Measurements from ENCODE around the gene DEFB108B.
A peak's percentile ranks its signal among the peaks of the same experiment; 100 is the strongest.
"Not testable (repeated sequence)": the region's sequence is repeated elsewhere in the genome, so short reads cannot be mapped to it uniquely, and the experiment has no call there.

Gene DEFB108B, protein sequence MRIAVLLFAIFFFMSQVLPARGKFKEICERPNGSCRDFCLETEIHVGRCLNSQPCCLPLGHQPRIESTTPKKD
- 0 to 0.03 (median 0) reads per million in 18 experiments for total RNA-seq

DNA sequence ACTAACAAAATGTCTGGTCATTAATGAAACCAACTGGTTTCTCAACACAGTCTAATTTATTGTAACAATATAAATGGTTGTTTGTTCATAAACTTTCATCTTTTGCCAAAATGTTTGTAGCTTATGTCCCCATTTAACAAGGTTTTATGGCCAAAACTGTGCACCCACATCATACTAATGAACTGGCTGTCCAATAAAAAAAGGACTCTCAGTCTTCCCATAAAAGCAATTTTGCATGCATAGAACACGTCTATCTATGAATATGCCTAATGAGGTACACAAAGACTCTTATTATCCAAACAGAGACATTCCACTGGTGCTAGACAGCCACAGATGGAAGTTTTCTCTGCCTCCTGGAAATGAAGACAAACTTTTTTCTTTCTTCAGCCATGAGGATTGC lies at the start of gene DEFB108B:
Gene DEFB108B (plus strand): TSS at position 390 of the 400 bp plus-strand sequence. CDS start 0 bp downstream, at position 390.
- DNase-seq = not testable (repeated sequence)

DNA sequence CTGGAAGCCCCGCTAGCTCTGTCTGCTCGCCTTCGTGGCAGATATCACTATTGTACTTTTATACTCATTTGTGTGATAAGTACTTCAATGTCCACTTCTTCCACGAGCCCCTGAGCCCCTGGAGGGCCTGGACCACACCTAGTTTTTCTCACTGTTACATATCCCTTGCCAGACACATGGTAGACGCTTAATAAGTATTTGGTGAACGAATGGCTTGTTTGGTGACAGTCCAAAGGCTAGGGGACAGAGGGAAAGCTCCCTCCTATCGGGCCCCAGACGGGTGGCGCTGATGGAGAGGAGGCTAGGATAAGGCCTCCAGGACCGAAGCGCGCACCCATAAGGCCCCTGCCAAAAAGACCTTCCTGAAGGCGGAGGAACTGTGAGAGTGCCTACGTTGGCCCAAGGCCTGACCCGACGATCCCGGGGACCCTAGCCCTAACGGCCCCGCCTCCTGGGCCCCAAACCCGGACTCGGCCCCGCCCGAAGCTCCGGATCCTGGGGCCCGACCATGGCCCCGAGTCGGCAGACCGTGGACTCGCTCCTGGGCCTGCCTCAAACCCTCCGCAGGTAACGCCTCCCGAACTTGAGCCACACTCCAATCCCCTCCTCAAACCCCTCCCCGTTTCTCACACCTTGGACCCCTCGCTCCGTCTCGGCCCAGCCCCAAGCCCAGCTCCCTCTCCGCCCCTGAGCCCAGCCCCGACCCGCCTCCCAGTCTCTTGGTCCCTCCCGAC lies 46.7 kb upstream of the DEFB108B start:
- peak; percentile 56 to 63 for DNase-seq

DNA sequence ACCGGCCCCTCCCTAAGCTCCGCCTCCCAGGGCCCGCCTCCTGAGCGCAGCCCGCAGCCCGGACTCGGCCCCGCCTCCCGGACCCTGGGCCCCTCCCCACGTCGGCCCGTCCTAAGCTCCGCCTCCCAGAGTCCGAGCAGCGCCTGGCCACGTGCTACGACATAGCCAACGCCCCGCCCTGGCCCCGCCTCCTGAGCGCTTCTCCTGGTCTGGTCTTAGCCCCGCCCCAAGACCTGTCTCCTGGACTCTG lies 46.2 kb upstream of the DEFB108B start:
- peak in 1 of 2 donors; percentile 99 for DNase-seq

DNA sequence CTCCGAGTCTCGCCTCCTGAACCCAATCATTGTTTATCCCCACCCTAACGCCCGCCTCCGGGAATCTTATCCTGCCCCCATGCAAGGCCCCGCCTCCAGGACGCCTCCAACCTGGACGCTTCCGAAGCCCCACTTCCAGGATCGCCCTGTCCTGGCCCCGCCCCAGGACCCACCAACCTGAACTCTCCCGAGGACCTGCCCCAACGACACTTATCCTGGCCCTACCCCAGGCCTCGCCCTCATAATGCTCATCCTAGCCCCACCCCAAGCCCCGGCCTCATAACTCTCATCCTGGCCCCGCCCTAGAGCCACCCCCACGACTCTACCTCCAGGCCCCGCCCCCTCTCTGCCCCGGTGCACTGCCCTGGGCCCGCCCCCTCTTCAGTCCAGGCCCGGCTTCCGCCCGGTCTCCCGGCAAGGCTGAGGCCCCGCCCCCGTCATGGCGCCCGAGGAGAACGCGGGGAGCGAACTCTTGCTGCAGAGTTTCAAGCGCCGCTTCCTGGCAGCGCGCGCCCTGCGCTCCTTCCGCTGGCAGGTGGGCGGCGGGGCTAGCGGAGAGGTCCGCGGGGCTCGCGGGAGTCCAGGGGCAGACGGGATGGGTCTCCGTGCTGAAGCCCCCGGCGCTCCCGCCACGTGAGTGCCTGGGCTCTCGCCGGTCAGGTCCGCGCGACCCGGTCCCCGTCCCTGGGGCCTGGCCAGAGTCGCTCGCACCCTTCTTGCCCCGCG lies 45.7 kb upstream of the DEFB108B start:
- peak; percentile 95 to 99 for DNase-seq

DNA sequence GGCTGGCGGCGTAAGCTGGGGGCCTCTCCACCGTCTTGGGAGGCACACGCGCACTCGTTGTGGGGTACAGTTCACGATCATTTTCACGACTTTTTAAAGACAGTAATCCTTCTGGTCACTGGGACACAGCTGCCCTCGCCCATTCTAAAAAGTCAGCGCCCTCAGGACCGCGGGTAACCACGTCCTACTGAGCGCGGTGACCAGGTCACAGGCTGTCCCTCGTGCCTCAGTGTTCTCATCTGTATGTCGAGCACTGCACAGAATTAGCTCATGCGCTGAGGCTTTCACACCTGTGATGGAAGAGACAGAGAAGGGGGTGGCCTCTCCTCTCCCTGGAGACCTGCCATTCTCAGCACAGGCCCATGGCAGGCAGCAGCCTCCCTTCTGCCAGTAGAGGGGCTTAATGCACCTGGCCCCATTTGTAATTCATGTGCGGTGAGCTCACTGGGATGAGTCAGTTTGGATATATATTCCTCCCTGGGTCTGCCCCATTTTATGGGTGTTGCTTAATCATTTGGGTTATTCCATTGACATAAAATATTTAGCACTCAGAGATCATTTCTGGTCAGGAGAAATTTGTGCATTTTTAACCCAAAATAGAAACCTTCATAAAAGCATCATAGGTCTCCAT lies 45.1 kb upstream of the DEFB108B start:
- peak; percentile 3 to 4 for DNase-seq

DNA sequence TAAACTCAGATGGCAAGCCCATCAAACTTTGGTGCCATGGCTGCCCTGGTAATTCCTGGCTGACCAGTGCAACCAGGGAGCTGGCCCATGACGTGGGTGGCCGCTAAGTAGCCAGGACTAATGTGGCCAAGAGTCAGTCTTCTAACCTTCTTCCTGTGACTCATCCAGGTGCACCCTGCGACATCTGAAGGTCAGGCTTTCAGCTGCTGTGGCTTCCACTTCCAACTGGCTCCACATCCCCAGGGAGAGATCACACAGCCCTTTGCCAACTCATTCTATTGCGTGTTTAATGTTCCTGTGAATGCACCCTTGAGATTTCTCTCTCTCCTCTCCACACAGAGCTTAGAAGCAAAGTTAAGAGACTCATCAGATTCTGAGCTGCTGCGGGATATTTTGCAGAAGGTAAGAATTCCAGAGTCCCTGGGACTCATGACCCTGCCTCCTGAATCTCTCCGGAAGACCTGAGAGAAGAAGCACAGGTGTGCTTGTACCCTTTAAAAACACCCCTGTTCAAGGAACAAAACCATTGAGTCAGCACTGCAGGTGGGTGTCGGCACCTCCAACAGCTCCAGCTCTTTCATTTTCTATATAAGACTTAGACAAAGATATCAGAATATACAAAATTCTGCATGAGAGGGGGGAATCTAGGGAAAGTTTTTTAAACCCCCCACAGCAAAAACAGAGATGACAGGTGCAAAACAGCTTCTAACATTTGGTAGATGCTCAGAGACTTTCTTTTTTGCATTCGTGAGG lies 43.4 kb upstream of the DEFB108B start:
- not testable (repeated sequence) for DNase-seq

DNA sequence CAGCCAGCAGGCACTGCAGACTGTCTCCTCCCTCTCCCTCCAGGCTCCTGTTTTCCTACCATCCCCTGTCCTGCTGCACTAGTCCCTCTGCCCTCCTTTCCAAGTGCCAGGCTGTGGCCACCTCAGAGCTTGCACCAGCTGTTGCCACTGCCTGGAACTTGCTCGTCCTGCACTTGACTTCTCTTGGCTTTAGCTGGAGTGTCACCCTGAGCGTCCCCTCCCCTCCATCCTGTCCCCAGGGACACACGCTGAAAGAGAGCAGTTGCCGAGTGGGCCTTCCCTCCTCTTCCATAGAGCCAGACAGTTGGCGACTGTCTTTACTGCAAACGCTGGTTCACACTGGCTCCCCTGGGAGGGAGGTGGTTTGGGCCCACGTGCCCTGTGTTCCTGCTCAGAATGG lies 41.9 kb upstream of the DEFB108B start:
- DNase-seq = not testable (repeated sequence)

DNA sequence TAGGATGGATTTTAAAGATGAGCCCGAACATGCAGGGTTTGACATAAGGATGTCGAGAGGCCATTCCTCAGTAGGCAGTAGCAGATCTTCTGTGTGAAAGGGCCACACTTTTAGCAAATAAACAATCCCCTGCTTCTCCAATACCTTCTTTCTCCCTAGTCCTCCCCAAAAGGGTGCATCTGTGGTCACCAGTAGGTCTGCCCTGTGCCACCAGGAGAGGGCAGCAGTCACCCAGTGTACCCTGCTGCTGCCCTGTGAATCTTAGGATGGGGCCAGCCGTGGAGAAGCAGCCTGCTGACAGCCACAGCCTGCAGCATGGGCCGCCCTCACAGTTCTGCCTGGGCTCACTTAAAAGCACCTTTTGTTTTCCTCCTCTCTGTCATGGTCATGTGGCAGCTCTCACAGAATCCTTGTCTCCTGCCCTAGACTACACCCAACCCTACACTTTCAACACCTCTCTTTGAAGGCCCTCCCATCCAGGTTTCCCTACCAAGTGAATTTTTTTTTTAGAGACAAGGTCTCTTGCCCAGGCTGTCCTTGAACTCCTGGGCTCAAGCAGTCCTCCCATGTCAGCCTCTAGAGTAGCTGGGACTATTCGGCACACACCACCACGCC lies 40.3 kb upstream of the DEFB108B start:
- DNase-seq = peak; percentile 7 to 21

DNA sequence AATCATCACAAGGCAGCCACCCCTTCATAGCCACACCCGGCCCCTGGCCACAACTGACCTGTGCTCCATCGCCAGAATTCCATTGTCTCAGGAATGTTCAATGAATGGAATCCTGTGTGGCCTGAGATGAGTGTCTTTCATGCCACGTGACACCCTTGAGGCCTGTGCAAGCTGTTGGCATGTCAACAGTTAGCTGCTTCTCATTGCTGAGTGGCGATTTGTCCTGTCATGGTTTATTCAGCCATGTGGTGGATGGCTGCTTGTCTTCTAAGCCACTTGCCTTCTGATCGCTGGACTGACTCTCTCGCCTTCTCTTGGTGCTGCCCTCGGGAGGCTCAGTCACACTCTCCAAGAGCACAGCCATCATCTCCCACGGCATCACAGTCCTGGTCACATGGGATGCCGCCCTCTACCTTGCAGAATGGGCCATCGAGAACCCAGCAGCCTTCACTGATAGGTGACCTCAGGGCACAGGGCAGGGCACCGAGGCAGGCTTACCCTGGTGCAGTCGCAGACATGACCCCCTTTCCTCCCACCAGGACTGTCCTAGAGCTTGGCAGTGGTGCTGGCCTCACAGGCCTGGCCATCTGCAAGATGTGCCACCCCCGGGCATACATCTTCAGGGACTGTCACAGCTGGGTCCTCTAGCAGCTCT lies 38.5 kb upstream of the DEFB108B start:
- DNase-seq = not testable (repeated sequence)

DNA sequence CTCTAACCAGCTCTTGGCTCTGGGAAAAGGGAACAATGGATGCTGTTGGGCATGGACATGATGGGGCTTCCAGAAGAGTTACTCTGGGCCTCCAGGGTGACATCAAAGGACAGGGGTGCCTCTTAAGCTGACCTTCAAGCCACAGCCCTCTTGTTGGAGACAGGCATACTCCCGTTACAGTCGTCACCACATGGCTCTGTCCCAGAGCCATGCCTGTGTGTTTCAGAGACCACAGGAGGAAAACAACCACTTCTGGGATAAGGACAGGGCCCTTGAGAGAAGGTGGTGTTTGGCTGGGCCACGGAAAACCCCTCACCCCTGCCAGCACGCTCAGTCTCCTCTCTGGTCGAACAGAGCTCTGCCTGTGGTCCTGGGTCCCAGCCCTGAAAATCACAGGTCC lies 37.8 kb upstream of the DEFB108B start:
- not testable (repeated sequence) for DNase-seq

DNA sequence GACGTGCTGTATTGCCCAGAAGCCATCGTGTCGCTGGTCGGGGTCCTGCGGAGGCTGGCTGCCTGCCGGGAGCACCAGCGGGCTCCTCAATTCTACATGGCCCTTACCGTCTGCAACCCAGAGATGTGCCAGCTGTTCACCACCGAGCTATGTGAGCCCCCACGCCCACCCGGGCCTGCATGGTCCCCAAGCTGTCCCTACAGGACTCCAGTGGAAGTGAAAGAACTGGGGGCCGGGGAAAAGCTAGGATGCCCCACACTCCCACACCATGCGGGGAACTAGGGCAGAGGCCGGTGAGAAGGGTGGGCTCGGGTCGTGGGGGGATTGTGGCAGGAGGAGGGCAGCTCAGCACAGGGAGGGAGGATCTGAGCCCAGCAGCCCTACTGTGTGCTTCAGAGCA lies 37.0 kb upstream of the DEFB108B start:
- not testable (repeated sequence) for DNase-seq

DNA sequence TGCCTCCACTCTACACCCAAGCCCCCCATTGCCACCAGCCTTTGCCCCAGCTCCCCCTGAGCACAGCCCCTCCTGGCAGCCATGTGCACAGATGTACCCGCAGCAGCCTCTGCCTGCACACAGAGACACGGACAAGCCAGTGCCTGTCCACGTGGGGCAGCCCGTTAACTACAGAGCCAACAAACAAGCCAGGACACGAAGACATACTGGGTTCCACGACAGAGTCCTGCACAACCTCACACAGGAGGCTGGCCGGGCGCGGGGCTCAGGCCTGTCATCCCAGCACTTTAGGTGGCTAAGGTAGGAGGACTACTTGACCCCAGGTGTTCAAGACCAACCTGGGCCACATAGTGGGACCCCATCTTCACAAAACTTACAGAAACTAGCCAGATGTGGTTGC lies 36.2 kb upstream of the DEFB108B start:
- not testable (repeated sequence) for DNase-seq

DNA sequence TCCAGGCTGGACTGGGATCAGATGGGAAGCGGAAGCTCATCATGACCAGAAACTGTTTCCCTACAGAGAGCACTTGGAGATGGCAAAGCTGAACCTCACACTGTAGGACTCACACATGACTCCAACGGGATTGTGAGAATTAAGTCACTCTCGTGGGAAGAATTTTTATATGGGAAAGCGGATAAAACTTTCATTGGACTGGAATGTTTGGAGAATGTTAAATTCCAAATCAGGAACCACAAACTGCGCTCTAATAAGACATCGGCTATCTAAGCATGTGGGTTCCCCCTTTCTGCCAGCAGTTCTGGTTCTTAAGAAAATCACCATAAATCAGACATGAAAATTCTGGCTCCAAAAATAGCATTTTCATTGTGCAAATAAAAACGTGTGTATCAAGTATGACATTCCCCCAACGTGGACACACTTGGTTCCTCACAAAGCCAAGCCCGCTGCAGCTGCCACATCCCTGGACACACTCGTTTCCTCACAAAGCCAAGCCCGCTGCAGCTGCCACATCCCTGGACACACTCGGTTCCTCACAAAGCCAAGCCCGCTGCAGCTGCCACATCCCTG lies 33.4 kb upstream of the DEFB108B start:
- DNase-seq = not testable (repeated sequence)

DNA sequence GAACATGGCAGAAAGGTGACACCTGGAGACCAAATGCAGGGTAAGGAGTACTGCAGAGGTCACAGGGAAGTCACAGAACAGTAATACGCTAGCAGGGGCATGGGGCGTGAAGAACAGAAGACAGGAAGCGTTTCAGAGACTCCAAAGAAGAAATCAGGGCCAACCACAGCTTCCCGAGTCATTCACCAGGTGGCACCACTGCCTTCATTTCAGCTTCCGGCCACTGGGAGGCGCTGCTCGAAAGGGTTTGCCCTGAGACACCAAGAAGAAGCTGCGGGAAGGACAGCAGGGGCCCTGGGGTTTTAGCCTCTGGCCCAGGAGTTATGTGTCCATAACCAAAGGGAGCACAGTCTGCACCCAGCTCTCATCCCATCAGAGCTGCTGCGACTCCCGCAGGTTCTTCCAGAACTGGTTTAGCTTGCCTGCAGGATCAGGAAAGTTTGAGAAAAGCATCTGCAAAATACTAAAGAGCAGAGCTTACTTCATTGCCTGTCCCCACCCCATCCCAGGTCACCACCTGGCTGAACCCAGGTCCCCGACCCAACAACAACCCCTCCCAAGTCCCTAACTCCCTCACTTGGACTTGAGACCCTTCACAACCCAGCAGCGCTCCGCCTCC lies 32.6 kb upstream of the DEFB108B start:
- peak; percentile 88 for DNase-seq

DNA sequence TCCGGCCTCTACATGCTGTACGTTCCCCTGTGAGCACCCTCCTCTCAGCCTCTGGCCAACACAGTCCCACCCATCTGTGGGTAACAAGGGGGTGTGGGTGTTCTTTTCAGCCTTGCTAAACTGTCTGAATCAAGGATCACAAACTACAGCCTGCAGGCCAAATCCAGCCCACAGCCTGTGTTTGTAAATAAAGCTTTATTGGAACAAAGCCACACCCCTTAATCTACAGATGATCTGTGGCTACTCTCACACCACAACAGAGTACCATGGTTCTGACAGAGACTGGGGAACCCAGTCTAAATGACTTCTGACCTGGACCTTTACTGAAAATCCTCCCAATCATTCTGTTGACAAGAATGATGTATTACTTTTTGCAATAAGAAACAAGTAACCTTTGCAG lies 32.0 kb upstream of the DEFB108B start:
- DNase-seq = not testable (repeated sequence)

DNA sequence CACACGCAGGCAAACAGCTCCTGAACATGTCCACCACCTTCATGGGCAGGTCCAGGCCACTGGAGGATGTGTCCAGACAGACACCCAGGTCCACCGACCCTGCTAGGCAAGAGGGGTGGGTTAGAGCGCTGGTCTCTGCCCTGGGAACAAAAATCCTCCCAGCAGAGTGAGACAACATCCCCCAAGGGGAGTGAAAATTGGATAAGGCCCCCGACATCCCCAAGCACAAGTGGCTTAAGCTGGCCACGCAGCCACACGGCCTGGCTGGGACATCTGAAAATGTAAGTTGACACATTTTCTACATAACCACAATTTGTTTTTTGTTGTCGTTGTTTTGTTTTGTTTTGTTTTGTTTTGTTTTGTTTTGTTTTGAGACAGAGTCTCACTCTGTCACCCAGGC lies 30.1 kb upstream of the DEFB108B start:
- not testable (repeated sequence) for DNase-seq

DNA sequence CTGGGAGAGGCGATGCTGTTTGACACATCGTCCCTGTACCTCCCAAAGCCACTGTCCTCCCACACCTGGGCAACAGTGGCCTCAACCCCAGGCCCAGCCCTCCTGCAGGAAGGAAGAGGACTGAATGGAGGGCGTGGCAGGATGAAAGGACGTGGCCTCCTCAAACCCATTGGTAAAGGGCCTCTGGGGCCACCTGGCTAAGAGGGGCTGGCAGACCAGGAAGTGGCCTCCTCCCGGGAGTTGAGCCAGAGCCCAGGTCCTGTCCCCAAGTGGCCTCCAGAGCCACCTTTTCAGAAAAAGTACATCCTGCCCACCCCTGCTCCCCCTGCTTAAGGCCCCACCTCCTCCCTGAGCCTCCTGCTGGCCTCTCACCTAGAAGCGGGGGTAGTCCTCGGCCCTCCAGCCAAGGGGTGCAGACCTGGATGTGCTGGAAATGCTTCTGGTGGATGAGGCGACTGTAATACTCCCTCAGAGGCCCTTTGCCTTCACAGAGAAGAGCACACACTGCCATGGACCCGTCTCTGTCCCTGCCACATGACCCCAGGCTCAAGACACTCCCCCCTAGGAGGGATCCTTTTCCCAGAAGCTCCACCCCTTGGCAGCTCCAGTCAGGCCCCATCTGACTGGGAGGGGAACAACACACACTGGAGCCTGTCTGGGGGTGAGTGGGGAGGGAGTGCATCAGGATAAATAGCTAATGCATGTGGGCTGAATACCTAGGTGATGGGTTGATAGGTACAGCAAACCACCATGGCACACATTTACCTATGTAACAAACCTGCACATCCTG lies 28.6 kb upstream of the DEFB108B start:
- DNase-seq = not testable (repeated sequence)

DNA sequence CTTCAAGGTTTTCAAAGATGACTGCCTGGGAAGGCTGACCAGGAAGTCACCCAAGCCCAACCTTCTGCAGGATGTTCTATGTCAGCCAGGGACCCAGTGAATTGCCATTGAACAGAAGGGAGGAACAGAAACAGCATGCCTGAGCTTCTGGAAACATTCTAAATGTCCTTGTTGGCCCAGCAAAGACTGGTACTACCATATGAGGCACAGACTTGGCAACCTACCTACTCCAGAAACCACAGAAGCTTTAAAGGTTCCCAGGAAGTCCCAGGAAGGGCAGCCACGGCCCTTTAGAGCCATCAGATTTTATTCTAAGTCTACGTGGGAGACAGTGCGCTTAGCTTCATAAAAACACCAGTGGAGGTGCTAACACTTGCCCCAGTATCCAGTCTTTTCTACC lies 20.5 kb upstream of the DEFB108B start:
- DNase-seq = not testable (repeated sequence)

DNA sequence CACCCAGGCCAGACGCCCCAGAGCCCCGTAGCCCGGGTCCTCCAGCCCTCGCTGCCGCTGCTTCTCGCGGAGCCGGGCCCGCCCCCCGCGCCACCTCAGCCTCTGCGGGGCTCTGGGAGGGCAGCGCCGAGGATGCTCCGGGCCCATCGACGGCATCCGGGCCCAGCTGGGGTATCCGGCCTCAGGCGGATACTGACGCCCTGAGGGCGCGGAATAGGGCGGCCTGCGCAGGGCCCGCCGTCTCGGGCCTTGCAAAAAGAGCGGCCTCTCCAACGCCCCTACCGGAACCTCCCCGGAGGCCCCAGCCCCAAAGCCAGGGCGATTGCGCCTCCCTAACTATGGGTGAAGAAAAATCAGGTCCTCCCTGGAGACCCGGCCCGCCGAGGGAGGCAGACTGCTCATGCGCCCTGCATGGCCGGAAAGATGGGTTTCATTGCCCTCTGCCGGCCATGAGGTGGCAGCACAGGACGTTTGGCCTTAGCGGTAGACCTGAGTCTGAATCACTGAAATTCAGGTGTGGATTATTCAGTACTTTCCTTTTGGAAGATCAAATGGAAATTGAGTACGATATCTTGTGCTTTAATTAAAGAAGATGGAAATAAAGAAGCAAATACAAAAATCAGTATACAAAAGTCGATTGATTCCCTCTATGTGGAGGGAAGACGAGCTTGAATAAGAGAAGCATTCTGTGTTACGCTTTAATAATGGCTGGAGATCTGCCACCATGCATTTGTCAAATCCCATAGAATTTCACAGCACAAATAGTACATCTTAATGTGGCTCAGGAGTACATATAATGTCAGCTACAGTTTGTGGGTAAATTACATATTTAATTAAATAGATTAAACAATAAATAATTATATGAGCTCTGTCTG lies 19.3 kb upstream of the DEFB108B start:
- peak; percentile 58 to 68 for DNase-seq

All from inflammatory macrophage (primary cell).